Fibroblast of the aortic adventitia (primary cell): Measurements from ENCODE around the gene NME7. TPM values are rescaled to one million over a fixed set of nuclear protein-coding genes. Genes with fewer than 3 reads are reported as not detected.

Experiments used
- DNase-seq: peaks from one replicate; pipeline ENCODE4 v3.0.0-alpha.2; 2010; ENCODE audit warnings: low read depth
- H3K4me3 ChIP-seq: 2 replicates; pipeline ENCODE4 v1.5.1; 2011; ENCODE audit warnings: low read depth, mild to moderate bottlenecking, control low read depth, low read length, moderate library complexity
- total RNA-seq: library from RNA; depleted of rRNA; stranded (reverse); fragments of >200 nt; gene quantifications from 2 replicates; pipeline ENCODE4 v1.2.3, GENCODE V29; 2012; ENCODE audit warnings: low replicate concordance
- TF ChIP-seq, protein P1 (sequence below): IDR thresholded peaks from 2 replicates; pipeline ENCODE4 v1.5.1; 2011; ENCODE audit warnings: mild to moderate bottlenecking, low read length, control low read depth, inconsistent platforms; ENCODE audit not compliant: insufficient read depth

NME7 gene
- total RNA-seq, 1 donor: 36.0 TPM

GRCh38 chr1:169110689-169111447 lies 256.7 kb downstream of the NME7 start:
- DNase-seq: peak; percentile 37
- TF ChIP-seq, protein P1, sequence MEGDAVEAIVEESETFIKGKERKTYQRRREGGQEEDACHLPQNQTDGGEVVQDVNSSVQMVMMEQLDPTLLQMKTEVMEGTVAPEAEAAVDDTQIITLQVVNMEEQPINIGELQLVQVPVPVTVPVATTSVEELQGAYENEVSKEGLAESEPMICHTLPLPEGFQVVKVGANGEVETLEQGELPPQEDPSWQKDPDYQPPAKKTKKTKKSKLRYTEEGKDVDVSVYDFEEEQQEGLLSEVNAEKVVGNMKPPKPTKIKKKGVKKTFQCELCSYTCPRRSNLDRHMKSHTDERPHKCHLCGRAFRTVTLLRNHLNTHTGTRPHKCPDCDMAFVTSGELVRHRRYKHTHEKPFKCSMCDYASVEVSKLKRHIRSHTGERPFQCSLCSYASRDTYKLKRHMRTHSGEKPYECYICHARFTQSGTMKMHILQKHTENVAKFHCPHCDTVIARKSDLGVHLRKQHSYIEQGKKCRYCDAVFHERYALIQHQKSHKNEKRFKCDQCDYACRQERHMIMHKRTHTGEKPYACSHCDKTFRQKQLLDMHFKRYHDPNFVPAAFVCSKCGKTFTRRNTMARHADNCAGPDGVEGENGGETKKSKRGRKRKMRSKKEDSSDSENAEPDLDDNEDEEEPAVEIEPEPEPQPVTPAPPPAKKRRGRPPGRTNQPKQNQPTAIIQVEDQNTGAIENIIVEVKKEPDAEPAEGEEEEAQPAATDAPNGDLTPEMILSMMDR: no peak
- no peak overlapping the region for H3K4me3 ChIP-seq

GRCh38 chr1:169110236-169110635 lies 257.4 kb downstream of the NME7 start:
- H3K4me3 ChIP-seq: peak overlapping the region; percentile 6
- TF ChIP-seq, protein P1: no peak
- DNase-seq: no peak

GRCh38 chr1:169109561-169110134 lies 257.9 kb downstream of the NME7 start:
- DNase-seq: peak; percentile 85
- no peak overlapping the region for H3K4me3 ChIP-seq
- TF ChIP-seq, protein P1: no peak

DNA sequence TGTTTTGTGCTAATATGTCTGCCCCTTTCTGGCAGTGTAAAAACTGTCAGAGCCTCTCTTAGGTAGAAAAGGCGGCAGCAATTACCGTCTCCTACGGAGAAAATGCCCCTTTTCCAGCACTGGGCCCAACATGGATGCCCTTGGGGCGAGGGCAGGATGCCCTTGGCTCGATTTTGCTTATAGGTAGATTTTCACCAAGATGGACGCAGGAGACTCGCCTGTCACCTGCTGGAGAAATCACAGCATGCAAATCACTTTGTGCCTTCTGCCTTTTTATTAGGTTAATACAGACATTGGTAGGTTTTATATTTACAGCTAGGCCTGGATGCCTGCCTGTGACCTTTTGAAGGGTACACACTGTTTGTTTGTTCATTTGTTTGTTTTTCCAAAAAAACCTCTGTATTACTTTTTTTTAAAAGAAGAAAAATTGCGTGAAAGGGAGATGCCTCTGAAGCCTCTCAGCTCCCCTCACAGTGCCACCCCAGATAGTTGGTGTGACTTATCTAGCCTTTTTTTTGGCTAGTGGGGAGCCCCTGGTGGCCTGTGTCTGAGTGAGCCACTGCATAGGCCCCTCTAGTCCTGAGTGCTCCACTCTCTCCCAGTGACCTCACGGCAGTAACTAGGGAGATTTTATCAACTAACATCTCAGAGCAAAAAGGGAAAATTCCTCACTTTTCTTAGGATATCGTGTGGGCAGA lies 258.6 kb downstream of the NME7 start:
- TF ChIP-seq, protein P1: no peak
- no peak overlapping the region for H3K4me3 ChIP-seq
- DNase-seq: no peak

DNA sequence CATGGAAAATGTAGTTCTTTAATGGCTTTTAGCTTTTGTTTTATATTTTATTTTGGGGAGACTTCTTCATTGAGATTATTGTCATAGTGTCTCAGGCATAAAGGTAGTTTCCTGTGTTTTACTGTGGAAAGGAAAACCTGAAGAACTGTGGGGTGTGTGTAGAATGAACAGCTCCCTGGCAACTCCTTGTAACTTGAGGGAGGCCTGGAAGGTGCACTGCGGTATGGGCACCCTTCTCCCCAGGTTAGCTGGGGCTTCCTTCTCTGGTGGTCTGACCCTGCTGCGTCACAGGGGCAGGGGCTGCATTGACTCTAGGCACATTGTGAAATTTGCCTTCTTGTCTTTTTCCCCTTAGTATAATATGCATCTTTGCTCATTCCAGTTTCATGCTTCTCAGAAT lies 259.4 kb downstream of the NME7 start:
- H3K4me3 ChIP-seq: peak overlapping the region; percentile 86
- TF ChIP-seq, protein P1: no peak
- no peak for DNase-seq

GRCh38 chr1:169107603-169108208 lies 259.9 kb downstream of the NME7 start:
- DNase-seq: peak; percentile 33
- H3K4me3 ChIP-seq: peak overlapping the region; percentile 86
- TF ChIP-seq, protein P1: no peak
